ENCODE measurements around the gene DYNLT2. TPM values are rescaled to one million over a fixed set of nuclear protein-coding genes. Genes with fewer than 3 reads are reported as not detected.
A peak's percentile ranks its signal among the peaks of the same experiment; 100 is the strongest.

Gene DYNLT2
- total RNA-seq, 1 experiment from 2014 or later: 1.7 TPM

DNA sequence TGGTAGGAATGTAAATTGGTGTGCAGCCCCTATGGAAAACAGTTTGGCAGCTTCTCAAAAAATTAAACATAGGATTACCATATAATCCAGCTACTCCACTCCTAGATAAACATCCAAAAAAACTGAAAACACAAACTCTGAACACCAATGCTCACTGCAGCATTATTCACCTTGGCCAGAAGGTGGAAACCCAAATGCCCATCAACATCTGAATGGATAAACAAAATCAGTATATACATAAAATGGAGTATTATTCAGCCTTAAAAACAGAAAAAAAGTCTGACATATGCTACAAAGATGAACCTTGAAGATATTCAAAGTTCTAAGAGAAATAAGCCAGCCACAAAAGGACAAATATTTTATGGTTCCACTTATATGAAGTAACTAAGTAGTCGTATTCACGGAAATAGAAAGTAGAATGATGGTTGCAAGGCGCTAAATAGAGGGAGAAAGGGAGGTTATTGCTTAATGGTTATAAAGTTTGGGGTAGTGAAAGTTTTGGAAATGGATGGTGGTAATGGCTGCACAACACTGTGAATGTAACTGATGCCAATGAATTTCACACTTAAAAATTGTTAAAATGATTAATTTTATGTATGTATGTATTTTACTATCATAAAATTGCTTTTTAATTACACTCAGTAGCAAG lies 31.0 kb downstream of the DYNLT2 start (continued):
- TF ChIP-seq, protein P1, sequence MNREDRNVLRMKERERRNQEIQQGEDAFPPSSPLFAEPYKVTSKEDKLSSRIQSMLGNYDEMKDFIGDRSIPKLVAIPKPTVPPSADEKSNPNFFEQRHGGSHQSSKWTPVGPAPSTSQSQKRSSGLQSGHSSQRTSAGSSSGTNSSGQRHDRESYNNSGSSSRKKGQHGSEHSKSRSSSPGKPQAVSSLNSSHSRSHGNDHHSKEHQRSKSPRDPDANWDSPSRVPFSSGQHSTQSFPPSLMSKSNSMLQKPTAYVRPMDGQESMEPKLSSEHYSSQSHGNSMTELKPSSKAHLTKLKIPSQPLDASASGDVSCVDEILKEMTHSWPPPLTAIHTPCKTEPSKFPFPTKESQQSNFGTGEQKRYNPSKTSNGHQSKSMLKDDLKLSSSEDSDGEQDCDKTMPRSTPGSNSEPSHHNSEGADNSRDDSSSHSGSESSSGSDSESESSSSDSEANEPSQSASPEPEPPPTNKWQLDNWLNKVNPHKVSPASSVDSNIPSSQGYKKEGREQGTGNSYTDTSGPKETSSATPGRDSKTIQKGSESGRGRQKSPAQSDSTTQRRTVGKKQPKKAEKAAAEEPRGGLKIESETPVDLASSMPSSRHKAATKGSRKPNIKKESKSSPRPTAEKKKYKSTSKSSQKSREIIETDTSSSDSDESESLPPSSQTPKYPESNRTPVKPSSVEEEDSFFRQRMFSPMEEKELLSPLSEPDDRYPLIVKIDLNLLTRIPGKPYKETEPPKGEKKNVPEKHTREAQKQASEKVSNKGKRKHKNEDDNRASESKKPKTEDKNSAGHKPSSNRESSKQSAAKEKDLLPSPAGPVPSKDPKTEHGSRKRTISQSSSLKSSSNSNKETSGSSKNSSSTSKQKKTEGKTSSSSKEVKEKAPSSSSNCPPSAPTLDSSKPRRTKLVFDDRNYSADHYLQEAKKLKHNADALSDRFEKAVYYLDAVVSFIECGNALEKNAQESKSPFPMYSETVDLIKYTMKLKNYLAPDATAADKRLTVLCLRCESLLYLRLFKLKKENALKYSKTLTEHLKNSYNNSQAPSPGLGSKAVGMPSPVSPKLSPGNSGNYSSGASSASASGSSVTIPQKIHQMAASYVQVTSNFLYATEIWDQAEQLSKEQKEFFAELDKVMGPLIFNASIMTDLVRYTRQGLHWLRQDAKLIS (CRISPR knock-in tag; IDR thresholded peaks at IDR 0.05; ENCODE audit: borderline replicate concordance): no peak
- no peak for TF ChIP-seq TCF7 (CRISPR knock-in tag; IDR thresholded peaks at IDR 0.05; ENCODE audit: low read depth)
- TF ChIP-seq, protein P2, sequence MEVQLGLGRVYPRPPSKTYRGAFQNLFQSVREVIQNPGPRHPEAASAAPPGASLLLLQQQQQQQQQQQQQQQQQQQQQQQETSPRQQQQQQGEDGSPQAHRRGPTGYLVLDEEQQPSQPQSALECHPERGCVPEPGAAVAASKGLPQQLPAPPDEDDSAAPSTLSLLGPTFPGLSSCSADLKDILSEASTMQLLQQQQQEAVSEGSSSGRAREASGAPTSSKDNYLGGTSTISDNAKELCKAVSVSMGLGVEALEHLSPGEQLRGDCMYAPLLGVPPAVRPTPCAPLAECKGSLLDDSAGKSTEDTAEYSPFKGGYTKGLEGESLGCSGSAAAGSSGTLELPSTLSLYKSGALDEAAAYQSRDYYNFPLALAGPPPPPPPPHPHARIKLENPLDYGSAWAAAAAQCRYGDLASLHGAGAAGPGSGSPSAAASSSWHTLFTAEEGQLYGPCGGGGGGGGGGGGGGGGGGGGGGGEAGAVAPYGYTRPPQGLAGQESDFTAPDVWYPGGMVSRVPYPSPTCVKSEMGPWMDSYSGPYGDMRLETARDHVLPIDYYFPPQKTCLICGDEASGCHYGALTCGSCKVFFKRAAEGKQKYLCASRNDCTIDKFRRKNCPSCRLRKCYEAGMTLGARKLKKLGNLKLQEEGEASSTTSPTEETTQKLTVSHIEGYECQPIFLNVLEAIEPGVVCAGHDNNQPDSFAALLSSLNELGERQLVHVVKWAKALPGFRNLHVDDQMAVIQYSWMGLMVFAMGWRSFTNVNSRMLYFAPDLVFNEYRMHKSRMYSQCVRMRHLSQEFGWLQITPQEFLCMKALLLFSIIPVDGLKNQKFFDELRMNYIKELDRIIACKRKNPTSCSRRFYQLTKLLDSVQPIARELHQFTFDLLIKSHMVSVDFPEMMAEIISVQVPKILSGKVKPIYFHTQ (CRISPR knock-in tag; IDR thresholded peaks at IDR 0.05): no peak
- TF ChIP-seq JAZF1 (CRISPR knock-in tag; IDR thresholded peaks at IDR 0.05): no peak

DNA sequence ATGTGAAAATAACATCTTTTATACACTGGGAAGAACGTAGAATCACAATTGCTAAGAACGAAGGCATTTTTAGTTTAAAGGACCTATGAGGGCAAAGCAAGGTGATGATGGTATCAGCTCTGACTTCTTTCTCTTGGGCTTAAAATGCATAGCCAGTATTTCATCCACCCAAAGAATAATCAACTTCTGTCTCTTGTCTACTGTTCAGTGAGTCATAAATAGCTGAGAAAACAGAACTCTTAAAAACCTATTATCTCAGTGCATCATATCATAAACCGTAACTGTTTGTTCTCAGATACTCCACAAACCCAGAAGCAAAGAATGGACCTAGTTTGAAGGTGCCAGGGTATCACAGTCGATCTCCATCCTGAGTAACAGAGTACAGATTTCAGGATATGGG lies 32.3 kb downstream of the DYNLT2 start:
- TF ChIP-seq, protein P3, sequence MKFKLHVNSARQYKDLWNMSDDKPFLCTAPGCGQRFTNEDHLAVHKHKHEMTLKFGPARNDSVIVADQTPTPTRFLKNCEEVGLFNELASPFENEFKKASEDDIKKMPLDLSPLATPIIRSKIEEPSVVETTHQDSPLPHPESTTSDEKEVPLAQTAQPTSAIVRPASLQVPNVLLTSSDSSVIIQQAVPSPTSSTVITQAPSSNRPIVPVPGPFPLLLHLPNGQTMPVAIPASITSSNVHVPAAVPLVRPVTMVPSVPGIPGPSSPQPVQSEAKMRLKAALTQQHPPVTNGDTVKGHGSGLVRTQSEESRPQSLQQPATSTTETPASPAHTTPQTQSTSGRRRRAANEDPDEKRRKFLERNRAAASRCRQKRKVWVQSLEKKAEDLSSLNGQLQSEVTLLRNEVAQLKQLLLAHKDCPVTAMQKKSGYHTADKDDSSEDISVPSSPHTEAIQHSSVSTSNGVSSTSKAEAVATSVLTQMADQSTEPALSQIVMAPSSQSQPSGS (CRISPR knock-in tag; IDR thresholded peaks at IDR 0.05; ENCODE audit: borderline replicate concordance, low read depth): no peak
- no peak for TF ChIP-seq ETV6 (CRISPR knock-in tag; IDR thresholded peaks at IDR 0.05)
- TF ChIP-seq, protein P4, sequence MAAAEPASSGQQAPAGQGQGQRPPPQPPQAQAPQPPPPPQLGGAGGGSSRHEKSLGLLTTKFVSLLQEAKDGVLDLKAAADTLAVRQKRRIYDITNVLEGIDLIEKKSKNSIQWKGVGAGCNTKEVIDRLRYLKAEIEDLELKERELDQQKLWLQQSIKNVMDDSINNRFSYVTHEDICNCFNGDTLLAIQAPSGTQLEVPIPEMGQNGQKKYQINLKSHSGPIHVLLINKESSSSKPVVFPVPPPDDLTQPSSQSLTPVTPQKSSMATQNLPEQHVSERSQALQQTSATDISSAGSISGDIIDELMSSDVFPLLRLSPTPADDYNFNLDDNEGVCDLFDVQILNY (CRISPR knock-in tag; IDR thresholded peaks at IDR 0.05): no peak
- no peak for TF ChIP-seq HMGA2 (CRISPR knock-in tag; IDR thresholded peaks at IDR 0.05)
- TF ChIP-seq JAZF1 (CRISPR knock-in tag; IDR thresholded peaks at IDR 0.05): no peak
- TF ChIP-seq, protein P5, sequence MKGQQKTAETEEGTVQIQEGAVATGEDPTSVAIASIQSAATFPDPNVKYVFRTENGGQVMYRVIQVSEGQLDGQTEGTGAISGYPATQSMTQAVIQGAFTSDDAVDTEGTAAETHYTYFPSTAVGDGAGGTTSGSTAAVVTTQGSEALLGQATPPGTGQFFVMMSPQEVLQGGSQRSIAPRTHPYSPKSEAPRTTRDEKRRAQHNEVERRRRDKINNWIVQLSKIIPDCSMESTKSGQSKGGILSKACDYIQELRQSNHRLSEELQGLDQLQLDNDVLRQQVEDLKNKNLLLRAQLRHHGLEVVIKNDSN (CRISPR knock-in tag; IDR thresholded peaks at IDR 0.05): no peak
- no peak for TF ChIP-seq NR2C2 (CRISPR knock-in tag; IDR thresholded peaks at IDR 0.05)
- TF ChIP-seq GRHL2 (CRISPR knock-in tag; IDR thresholded peaks at IDR 0.05; ENCODE audit: insufficient replicate concordance, severe bottlenecking): no peak
- TF ChIP-seq, protein P6, sequence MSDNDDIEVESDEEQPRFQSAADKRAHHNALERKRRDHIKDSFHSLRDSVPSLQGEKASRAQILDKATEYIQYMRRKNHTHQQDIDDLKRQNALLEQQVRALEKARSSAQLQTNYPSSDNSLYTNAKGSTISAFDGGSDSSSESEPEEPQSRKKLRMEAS (CRISPR knock-in tag; IDR thresholded peaks at IDR 0.05): no peak
- TF ChIP-seq, protein P7, sequence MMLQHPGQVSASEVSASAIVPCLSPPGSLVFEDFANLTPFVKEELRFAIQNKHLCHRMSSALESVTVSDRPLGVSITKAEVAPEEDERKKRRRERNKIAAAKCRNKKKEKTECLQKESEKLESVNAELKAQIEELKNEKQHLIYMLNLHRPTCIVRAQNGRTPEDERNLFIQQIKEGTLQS (CRISPR knock-in tag; conservative IDR thresholded peaks at IDR 0.05): no peak
- TF ChIP-seq TCF7 (CRISPR knock-in tag; IDR thresholded peaks at IDR 0.05; ENCODE audit: low read depth): no peak
- no peak for TF ChIP-seq MXD4 (CRISPR knock-in tag; IDR thresholded peaks at IDR 0.05; ENCODE audit: borderline replicate concordance)
- no peak for ATAC-seq
- CTCF ChIA-PET: interaction anchor here (1.2 kb wide), 1 partner anchor 71 kb away, joined by 3 read pairs; no protein-coding TSS in a partner anchor
- peaks cover 24% of the 10 kb centered on the region for H3K36me3 Mint-ChIP-seq
- H3K27me3 Mint-ChIP-seq (ENCODE audit: low read depth): peaks cover 8% of the 10 kb centered on the region
- H3K9me3 Mint-ChIP-seq: no peaks in the 10 kb centered on the region
- peak overlapping the region; percentile 65 for H3K27ac Mint-ChIP-seq
- peaks cover 23% of the 10 kb centered on the region for H3K4me1 Mint-ChIP-seq
- no peak for DNase-seq (ENCODE audit: low spot score)
- POLR2A ChIA-PET: no interaction called here
- no peak overlapping the region for H3K4me3 Mint-ChIP-seq
